Calu3 (cell line): Measurements from ENCODE around the gene CEP131. TPM values are rescaled to one million over a fixed set of nuclear protein-coding genes. Genes with fewer than 3 reads are reported as not detected.

Experiments used
- BruUV-seq: library from RNA; stranded (reverse); fragments of 400-500 nt; replicated peaks from 2 replicates; lab custom pipeline; 2021; lab: Mats Ljungman, UMichigan
- CTCF ChIA-PET: fragments of 300-600 bp; sonication (Branson Sonifier 250); formaldehyde crosslinking; loops from one replicate; lab custom pipeline; 2022; ENCODE audit warnings: antibody characterized with exemption; lab: Charles Lee
- DNase-seq: peaks from one replicate; pipeline ENCODE4 v3.0.0; 2022
- H3K27ac Mint-ChIP-seq: one replicate; pipeline ENCODE4 v1.8.0; 2022; ENCODE audit warnings: mixed read lengths; ENCODE audit not compliant: unreplicated experiment
- H3K27me3 Mint-ChIP-seq: one replicate; pipeline ENCODE4 v1.8.0; 2022; ENCODE audit warnings: mixed read lengths; ENCODE audit not compliant: unreplicated experiment
- H3K36me3 Mint-ChIP-seq: one replicate; pipeline ENCODE4 v1.8.0; 2022; ENCODE audit warnings: mild to moderate bottlenecking, moderate library complexity, mixed read lengths; ENCODE audit not compliant: insufficient read depth, unreplicated experiment
- H3K4me1 Mint-ChIP-seq: one replicate; pipeline ENCODE4 v1.8.0; 2022; ENCODE audit warnings: mild to moderate bottlenecking, low read depth, mixed read lengths; ENCODE audit not compliant: unreplicated experiment
- H3K4me3 Mint-ChIP-seq: one replicate; pipeline ENCODE4 v1.8.0; 2022; ENCODE audit warnings: mild to moderate bottlenecking, low read depth, moderate library complexity, mixed read lengths; ENCODE audit not compliant: unreplicated experiment
- H3K9me3 Mint-ChIP-seq: one replicate; pipeline ENCODE4 v1.8.0; 2022; ENCODE audit warnings: low read depth, mixed read lengths; ENCODE audit not compliant: unreplicated experiment
- CTCF ChIP-seq: fragments of 200-600 bp; IDR thresholded peaks from one replicate; pipeline ENCODE4 v1.8.0; 2022; ENCODE audit warnings: antibody characterized with exemption; ENCODE audit not compliant: unreplicated experiment
- intact Hi-C: fragments of 100-400 bp; cut with micrococcal nuclease; formaldehyde crosslinking; loops from one replicate; pipeline ENCODE4 v1.10.0; 2022; ENCODE audit not compliant: unreplicated experiment
- total RNA-seq: library from RNA; stranded (reverse); gene quantifications from 2 replicates; pipeline ENCODE4 v1.2.3, GENCODE V29; 2022

Gene CEP131
- total RNA-seq, 1 experiment from 2014 or later: 28.2 TPM

- no peak for TF ChIP-seq CTCF
- Mint-ChIP-seq H3K36me3 (peaks cover 14% of the 10 kb centered on the region), H3K4me3 (no peak overlapping the region), H3K9me3 (no peaks in the 10 kb centered on the region), H3K27ac (no peak overlapping the region), H3K4me1 (peaks cover 8% of the 10 kb centered on the region), H3K27me3 (no peaks in the 10 kb centered on the region)
- no peak for DNase-seq
- intact Hi-C loops: no loop called here
- no TSS peak for BruUV-seq
- CTCF ChIA-PET: no interaction called here
Measured at GRCh38 chr17:81217491-81217890, 5.3 kb downstream of the CEP131 start.

- H3K9me3 Mint-ChIP-seq: no peaks in the 10 kb centered on the region
- CTCF ChIA-PET: no interaction called here
- intact Hi-C loops: no loop called here
- no peak overlapping the region for H3K27ac Mint-ChIP-seq
- DNase-seq: no peak
- H3K36me3 Mint-ChIP-seq: peaks cover 10% of the 10 kb centered on the region
- TF ChIP-seq CTCF: no peak
- H3K27me3 Mint-ChIP-seq: no peaks in the 10 kb centered on the region
- no TSS peak for BruUV-seq
- no peak overlapping the region for H3K4me3 Mint-ChIP-seq
- H3K4me1 Mint-ChIP-seq: no peaks in the 10 kb centered on the region
Measured at GRCh38 chr17:81213978-81214377, 8.8 kb downstream of the CEP131 start.

- Mint-ChIP-seq H3K36me3 (peaks cover 5% of the 10 kb centered on the region), H3K4me3 (no peak overlapping the region), H3K9me3 (no peaks in the 10 kb centered on the region), H3K27me3 (no peaks in the 10 kb centered on the region), H3K4me1 (no peaks in the 10 kb centered on the region), H3K27ac (no peak overlapping the region)
- intact Hi-C loops: no loop called here
- no TSS peak for BruUV-seq
- no peak for TF ChIP-seq CTCF
- no peak for DNase-seq
- CTCF ChIA-PET: no interaction called here
Measured at GRCh38 chr17:81212365-81212764, 10.4 kb downstream of the CEP131 start.

DNA sequence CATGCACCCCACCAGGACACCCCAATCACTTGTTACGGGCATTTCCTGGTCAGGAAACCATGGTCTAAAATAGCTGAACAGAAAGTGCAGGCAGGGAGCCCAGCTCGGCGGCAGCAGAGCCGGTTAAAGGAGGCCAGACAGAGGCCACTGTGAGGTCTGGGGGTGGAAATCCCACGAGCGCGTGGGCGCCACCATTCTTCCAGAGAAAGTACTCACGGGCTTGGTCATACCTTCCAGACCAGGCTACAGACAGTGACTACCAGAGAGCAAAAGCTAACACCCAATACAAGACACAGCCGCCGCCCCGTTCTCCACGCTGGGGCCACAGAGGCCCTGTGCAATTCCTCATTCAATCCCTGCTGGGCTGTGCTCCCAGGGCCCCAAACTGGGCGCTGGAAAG lies 11.9 kb downstream of the CEP131 start:
- TF ChIP-seq CTCF: no peak
- DNase-seq: no peak
- intact Hi-C loops: no loop called here
- BruUV-seq: no TSS peak
- Mint-ChIP-seq H3K27ac (no peak overlapping the region), H3K9me3 (no peaks in the 10 kb centered on the region), H3K27me3 (no peaks in the 10 kb centered on the region), H3K36me3 (peaks cover 19% of the 10 kb centered on the region), H3K4me1 (no peaks in the 10 kb centered on the region), H3K4me3 (no peak overlapping the region)
- CTCF ChIA-PET: interaction anchor here (0.7 kb wide), 1 partner anchor 335 kb away, joined by 3 read pairs; no protein-coding TSS in a partner anchor
